Loucy (cell line): ENCODE results near the gene RNASEL.

Experiments
- CTCF ChIP-seq: fragments of 200-600 bp; sonication (generic); conservative IDR thresholded peaks from 2 replicates; pipeline ENCODE4 v1.5.1; 2014; ENCODE audit warnings: mild to moderate bottlenecking, antibody characterized with exemption, low read length
- EZH2phosphoT487 ChIP-seq: fragments of 200-600 bp; IDR thresholded peaks from 2 replicates; pipeline ENCODE4 v1.6.1; 2018; ENCODE audit warnings: antibody characterized with exemption, mild to moderate bottlenecking, moderate library complexity, borderline replicate concordance

GRCh38 chr1:182556279-182556678 is 32.8 kb downstream of the RNASEL start:
- no peak for TF ChIP-seq CTCF
- TF ChIP-seq EZH2phosphoT487: no peak
